Mesodermal cell (in vitro differentiated cells): ENCODE measurements around the gene PURA.

Source experiments
- H3K27ac ChIP-seq: 2 replicates; pipeline ENCODE4 v1.7.0; 2013; ENCODE audit warnings: mild to moderate bottlenecking, low read depth, low read length, moderate library complexity; ENCODE audit not compliant: severe bottlenecking
- H3K36me3 ChIP-seq: 2 replicates; pipeline ENCODE4 v1.7.1; 2013; ENCODE audit warnings: mild to moderate bottlenecking, low read length, moderate library complexity; ENCODE audit not compliant: control insufficient read depth, insufficient read depth
- H3K4me1 ChIP-seq: one replicate; pipeline ENCODE4 v1.7.1; 2013; ENCODE audit warnings: mild to moderate bottlenecking, low read length; ENCODE audit not compliant: insufficient read depth, control insufficient read depth, poor library complexity, severe bottlenecking
- H3K4me3 ChIP-seq: 2 replicates; pipeline ENCODE4 v1.7.0; 2013; ENCODE audit warnings: low read length, control low read depth, mild to moderate bottlenecking; ENCODE audit not compliant: insufficient read depth, poor library complexity, severe bottlenecking; ENCODE audit errors: extremely low read depth
- H3K9me3 ChIP-seq: 2 replicates; pipeline ENCODE4 v1.7.1; 2013; ENCODE audit warnings: mild to moderate bottlenecking, low read length, moderate library complexity; ENCODE audit not compliant: control insufficient read depth
- WGBS, 2 experiments: methylation state at CpG; one replicate each; pipeline ENCODE4 v1.1.5; 2013; ENCODE audit warnings: missing lambda C conversion rate in 2 of 2; ENCODE audit not compliant: insufficient coverage in 2 of 2; 5-methylcytosine and 5-hydroxymethylcytosine counted together

The PURA gene

GRCh38 chr5:140165101-140165922, 51.4 kb downstream of the PURA start:
- no peaks in the 10 kb centered on the region for H3K4me1 ChIP-seq
- no peak overlapping the region for H3K4me3 ChIP-seq
- H3K27ac ChIP-seq, result no peak overlapping the region
- no peaks in the 10 kb centered on the region for H3K36me3 ChIP-seq
- H3K9me3 ChIP-seq, result no peaks in the 10 kb centered on the region
- 94 to 97% methylated on average over 4 to 5 of the region's 5 CpGs for WGBS, 2 experiments

- WGBS, 2 experiments, result 57 to 72% methylated on average over 3 to 4 of the region's 4 CpGs
- H3K27ac ChIP-seq, result no peak overlapping the region
- no peak overlapping the region for H3K4me3 ChIP-seq
- H3K36me3 ChIP-seq, result no peaks in the 10 kb centered on the region
- no peaks in the 10 kb centered on the region for H3K9me3 ChIP-seq
- no peaks in the 10 kb centered on the region for H3K4me1 ChIP-seq
Measured at GRCh38 chr5:140165923-140166270, 52.0 kb downstream of the PURA start.

- H3K27ac ChIP-seq, result no peak overlapping the region
- no peaks in the 10 kb centered on the region for H3K4me1 ChIP-seq
- H3K36me3 ChIP-seq, result no peaks in the 10 kb centered on the region
- H3K4me3 ChIP-seq, result no peak overlapping the region
- H3K9me3 ChIP-seq, result no peaks in the 10 kb centered on the region
Measured at GRCh38 chr5:140166911-140167310, 53.0 kb downstream of the PURA start.

GRCh38 chr5:140168371-140168770, 54.5 kb downstream of the PURA start:
- H3K9me3 ChIP-seq, result no peaks in the 10 kb centered on the region
- H3K4me1 ChIP-seq, result no peaks in the 10 kb centered on the region
- H3K27ac ChIP-seq, result no peak overlapping the region
- H3K36me3 ChIP-seq, result no peaks in the 10 kb centered on the region
- no CpG with 5 or more reads among the region's 2 CpGs for WGBS, 2 experiments
- no peak overlapping the region for H3K4me3 ChIP-seq

- Histone ChIP-seq H3K36me3 (no peaks in the 10 kb centered on the region), H3K4me3 (no peak overlapping the region), H3K4me1 (no peaks in the 10 kb centered on the region), H3K9me3 (no peaks in the 10 kb centered on the region), H3K27ac (no peak overlapping the region)
- 83 to 100% methylated on average over 1 of the region's 1 CpG for WGBS, 2 experiments
Measured at GRCh38 chr5:140169410-140169809, 55.5 kb downstream of the PURA start.

GRCh38 chr5:140172483-140172882, 58.6 kb downstream of the PURA start:
- no peaks in the 10 kb centered on the region for H3K4me1 ChIP-seq
- H3K9me3 ChIP-seq, result no peaks in the 10 kb centered on the region
- no peak overlapping the region for H3K4me3 ChIP-seq
- no peak overlapping the region for H3K27ac ChIP-seq
- 93 to 94% methylated on average over 2 of the region's 2 CpGs for WGBS, 2 experiments
- H3K36me3 ChIP-seq, result no peaks in the 10 kb centered on the region

- no peak overlapping the region for H3K4me3 ChIP-seq
- H3K36me3 ChIP-seq, result no peaks in the 10 kb centered on the region
- 86 to 100% methylated on average over 1 of the region's 2 CpGs for WGBS, 2 experiments
- H3K4me1 ChIP-seq, result peaks cover 5% of the 10 kb centered on the region
- H3K27ac ChIP-seq, result no peak overlapping the region
- H3K9me3 ChIP-seq, result no peaks in the 10 kb centered on the region
Measured at GRCh38 chr5:140174014-140174413, 60.1 kb downstream of the PURA start.

GRCh38 chr5:140174465-140175366, 60.8 kb downstream of the PURA start, which contains the start of gene CYSTM1:
Gene CYSTM1, plus strand, starts transcription at chr5:140175188. Its CDS starts 19,278 bp downstream, at chr5:140194466.
- Histone ChIP-seq H3K4me3 (peak within 1 kb of the TSS; percentile 88), H3K36me3 (no peaks in the 10 kb centered on the region), H3K9me3 (no peaks in the 10 kb centered on the region), H3K27ac (peak within 1 kb of the TSS; percentile 93), H3K4me1 (peaks cover 5% of the 10 kb centered on the region)
- WGBS, 2 experiments, result 5% methylated on average over 42 to 57 of the region's 61 CpGs
